ENCODE measurements around the gene RHEBL1. TPM values are rescaled to one million over a fixed set of nuclear protein-coding genes. Genes with fewer than 3 reads are reported as not detected.

The RHEBL1 gene
- total and polyA plus RNA-seq, 2 experiments from 2014 or later, result 0.65 to 0.86 TPM

DNA sequence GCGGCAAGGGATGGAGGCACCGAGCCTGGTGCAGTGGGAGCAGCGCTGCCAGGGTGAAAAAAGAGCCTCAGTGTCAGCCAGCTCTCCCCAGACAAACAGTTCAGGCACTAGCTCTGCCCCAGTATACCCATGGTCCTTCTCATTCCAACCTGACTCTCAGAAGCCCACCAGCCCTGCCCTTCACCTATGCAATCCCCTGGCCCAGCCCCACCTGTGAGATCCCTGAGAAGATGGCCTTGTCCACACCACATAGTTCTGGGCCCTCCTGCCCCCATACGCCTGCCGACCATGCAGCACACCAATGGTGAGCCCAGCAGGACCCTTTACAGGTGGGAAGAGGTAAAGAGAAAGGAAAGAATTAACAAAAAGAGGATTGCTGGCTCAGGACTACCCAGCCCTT, 15.7 kb downstream of the RHEBL1 start:
- Histone ChIP-seq H4K20me1 (ENCODE audit: insufficient read depth) (peaks cover 24% of the 10 kb centered on the region), H2AFZ (no peak overlapping the region), H3F3A (ENCODE audit: insufficient read depth) (peaks cover 20% of the 10 kb centered on the region; the same call in 1 of the 2 replicates), H3K4me3 (no peak overlapping the region), H3K79me2 (ENCODE audit: insufficient read depth) (peaks cover 98% of the 10 kb centered on the region), H3K4me2 (ENCODE audit: unreplicated experiment) (no peak overlapping the region), H3K9me3 (ENCODE audit: low read depth) (no peaks in the 10 kb centered on the region), H3K9me2 (ENCODE audit: insufficient read depth) (no peaks in the 10 kb centered on the region), H3K9ac (no peak overlapping the region), H3K36me3 (ENCODE audit: low read depth) (peaks cover 16% of the 10 kb centered on the region; the same call in 1 of the 2 replicates), H3K4me1 (ENCODE audit: insufficient read depth) (peaks cover 31% of the 10 kb centered on the region), H3K27ac (no peak overlapping the region), H3K27me3 (replicated peaks; ENCODE audit: insufficient read depth) (no peaks in the 10 kb centered on the region)
- WGBS, 2 experiments (ENCODE audit: low coverage in 1 of 2, low lambda C conversion rate in 2 of 2, missing lambda C conversion rate in 2 of 2), result 92 to 94% methylated on average over 5 of the region's 5 CpGs
- in situ Hi-C loops (cut with MboI), result no loop called here
- DNase-seq, result no peak
- TF ChIP-seq EZH2 (IDR thresholded peaks at IDR 0.05; ENCODE audit: insufficient read depth, poor library complexity, severe bottlenecking), result no peak
- no peak for TF ChIP-seq EZH2phosphoT487 (IDR thresholded peaks at IDR 0.05; ENCODE audit: insufficient read depth, low read depth)

DNA sequence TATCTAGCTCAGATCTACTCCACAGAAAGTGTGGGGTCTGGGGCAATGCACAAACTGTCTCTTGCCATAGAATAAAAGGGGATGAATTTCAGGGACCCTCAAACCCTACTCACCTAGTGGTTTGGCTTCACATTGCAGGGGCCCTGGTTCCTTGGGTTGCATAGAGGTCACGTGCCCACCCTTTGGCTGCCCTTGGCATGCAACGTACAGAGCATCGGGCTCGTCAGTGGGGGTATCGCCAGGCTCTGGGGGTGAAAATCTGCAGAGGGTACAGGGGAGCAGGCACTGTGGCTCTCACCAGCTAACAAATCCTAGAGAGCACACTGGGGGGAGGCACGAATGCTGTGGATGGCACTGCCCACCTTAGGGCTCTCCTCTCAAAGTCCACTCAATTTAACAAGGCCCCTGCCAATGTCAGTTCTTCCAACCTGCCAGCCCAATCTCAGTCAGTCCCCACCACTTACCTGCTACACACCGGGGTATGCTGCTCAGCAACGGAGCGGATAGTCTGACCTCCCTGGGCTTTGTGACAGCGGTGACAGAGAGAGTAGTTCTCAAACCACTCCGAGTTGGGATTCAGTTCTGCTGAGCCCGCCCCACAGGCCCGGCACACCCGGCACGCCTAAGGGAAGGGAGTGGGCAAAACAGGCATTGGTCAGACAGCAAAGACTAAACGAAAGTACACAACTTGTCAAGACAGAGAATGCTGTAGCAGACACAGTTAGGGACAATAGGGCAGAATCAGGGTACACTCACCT, 17.1 kb downstream of the RHEBL1 start:
- Histone ChIP-seq H3K79me2 (ENCODE audit: insufficient read depth) (peaks cover 98% of the 10 kb centered on the region), H3K9me2 (ENCODE audit: insufficient read depth) (no peaks in the 10 kb centered on the region), H3K4me3 (no peak overlapping the region), H3K9me3 (ENCODE audit: low read depth) (no peaks in the 10 kb centered on the region), H3K9ac (no peak overlapping the region), H3F3A (ENCODE audit: insufficient read depth) (peaks cover 11% of the 10 kb centered on the region; the same call in 1 of the 2 replicates), H3K4me1 (ENCODE audit: insufficient read depth) (peaks cover 27% of the 10 kb centered on the region), H4K20me1 (ENCODE audit: insufficient read depth) (peaks cover 16% of the 10 kb centered on the region), H3K27ac (no peak overlapping the region), H3K36me3 (ENCODE audit: low read depth) (peaks cover 30% of the 10 kb centered on the region), H3K4me2 (ENCODE audit: unreplicated experiment) (no peak overlapping the region), H2AFZ (no peak overlapping the region), H3K27me3 (replicated peaks; ENCODE audit: insufficient read depth) (no peaks in the 10 kb centered on the region)
- TF ChIP-seq EZH2 (IDR thresholded peaks at IDR 0.05; ENCODE audit: insufficient read depth, poor library complexity, severe bottlenecking), result no peak
- 74 to 76% methylated on average over 16 of the region's 16 CpGs for WGBS, 2 experiments (ENCODE audit: low coverage in 1 of 2, low lambda C conversion rate in 2 of 2, missing lambda C conversion rate in 2 of 2)
- in situ Hi-C loops (cut with MboI), result no loop called here
- no peak for DNase-seq

DNA sequence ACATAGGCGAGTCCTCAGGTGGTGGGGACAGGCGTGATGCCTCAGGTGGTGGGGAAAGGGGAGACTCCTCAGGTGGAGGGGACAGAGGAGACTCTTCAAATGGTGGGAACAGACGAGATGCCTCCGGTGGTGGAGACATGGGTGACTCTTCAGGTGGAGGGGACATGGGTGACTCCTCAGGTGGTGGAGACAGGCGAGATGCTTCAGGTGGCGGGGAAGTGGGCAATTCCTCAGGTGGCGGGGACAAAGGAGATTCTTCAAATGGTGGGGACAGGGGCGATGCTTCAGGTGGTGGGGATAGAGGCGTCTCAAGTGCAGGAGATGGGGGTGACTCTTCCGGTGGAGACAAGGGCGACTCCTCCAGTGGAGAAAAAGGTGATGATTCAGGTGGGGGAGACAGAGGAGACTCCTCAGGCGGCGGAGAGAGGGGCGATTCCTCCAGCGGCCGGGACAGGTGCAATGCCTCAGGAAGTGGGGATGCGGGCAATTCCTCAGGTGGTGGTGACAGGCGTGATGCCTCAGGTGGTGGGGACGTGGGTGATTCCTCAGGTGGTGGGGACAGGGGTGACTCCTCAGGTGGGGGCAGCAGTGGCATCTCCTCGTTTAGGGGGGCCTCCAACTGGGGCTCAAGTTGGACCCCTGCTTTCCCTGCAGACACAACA, 17.9 kb downstream of the RHEBL1 start:
- TF ChIP-seq EZH2phosphoT487 (IDR thresholded peaks at IDR 0.05; ENCODE audit: insufficient read depth, low read depth) (no peak), EZH2 (IDR thresholded peaks at IDR 0.05; ENCODE audit: insufficient read depth, poor library complexity, severe bottlenecking) (no peak)
- Histone ChIP-seq H2AFZ (no peak overlapping the region), H3K27me3 (replicated peaks; ENCODE audit: insufficient read depth) (no peaks in the 10 kb centered on the region), H3K79me2 (ENCODE audit: insufficient read depth) (peaks cover 95% of the 10 kb centered on the region), H3F3A (ENCODE audit: insufficient read depth) (peaks cover 7% of the 10 kb centered on the region; the same call in 1 of the 2 replicates), H3K4me1 (ENCODE audit: insufficient read depth) (peaks cover 20% of the 10 kb centered on the region), H3K27ac (no peak overlapping the region), H3K9ac (no peak overlapping the region), H3K36me3 (ENCODE audit: low read depth) (peaks cover 32% of the 10 kb centered on the region), H3K4me2 (ENCODE audit: unreplicated experiment) (no peak overlapping the region), H3K9me2 (ENCODE audit: insufficient read depth) (no peaks in the 10 kb centered on the region), H3K4me3 (no peak overlapping the region), H4K20me1 (ENCODE audit: insufficient read depth) (peaks cover 16% of the 10 kb centered on the region), H3K9me3 (ENCODE audit: low read depth) (no peaks in the 10 kb centered on the region)
- no peak for DNase-seq
- 90 to 91% methylated on average over 16 to 20 of the region's 20 CpGs for WGBS, 2 experiments (ENCODE audit: low coverage in 1 of 2, low lambda C conversion rate in 2 of 2, missing lambda C conversion rate in 2 of 2)
- in situ Hi-C loops (cut with MboI), result no loop called here

DNA sequence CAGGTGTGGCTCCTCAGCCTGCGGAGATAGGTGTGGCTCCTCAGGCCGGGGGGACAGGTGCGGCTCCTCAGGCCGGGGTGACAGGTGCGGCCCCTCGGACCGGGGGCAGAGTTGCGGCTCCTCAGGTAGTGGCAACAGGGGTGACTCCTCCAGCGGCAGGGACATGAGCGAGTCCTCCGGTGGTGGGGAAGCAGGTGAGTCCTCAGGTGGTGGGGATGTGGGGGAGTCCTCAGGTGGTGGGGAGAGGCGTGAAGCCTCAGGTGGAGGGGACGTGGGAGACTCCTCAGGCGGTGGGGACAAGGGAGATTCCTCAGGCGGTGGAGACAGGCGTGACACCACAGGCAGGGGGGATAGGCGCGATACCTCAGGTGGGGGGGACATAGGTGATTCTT, 18.4 kb downstream of the RHEBL1 start:
- Histone ChIP-seq H2AFZ (no peak overlapping the region), H3K9ac (no peak overlapping the region), H3K4me3 (no peak overlapping the region), H3K9me2 (ENCODE audit: insufficient read depth) (no peaks in the 10 kb centered on the region), H3K27ac (no peak overlapping the region), H3F3A (ENCODE audit: insufficient read depth) (peaks cover 1% of the 10 kb centered on the region; the same call in 1 of the 2 replicates), H3K36me3 (ENCODE audit: low read depth) (peaks cover 32% of the 10 kb centered on the region), H3K79me2 (ENCODE audit: insufficient read depth) (peaks cover 95% of the 10 kb centered on the region), H3K4me2 (ENCODE audit: unreplicated experiment) (no peak overlapping the region), H3K27me3 (replicated peaks; ENCODE audit: insufficient read depth) (no peaks in the 10 kb centered on the region), H4K20me1 (ENCODE audit: insufficient read depth) (peaks cover 16% of the 10 kb centered on the region), H3K4me1 (ENCODE audit: insufficient read depth) (peaks cover 14% of the 10 kb centered on the region), H3K9me3 (ENCODE audit: low read depth) (no peaks in the 10 kb centered on the region)
- in situ Hi-C loops (cut with MboI), result no loop called here
- TF ChIP-seq EZH2phosphoT487 (IDR thresholded peaks at IDR 0.05; ENCODE audit: insufficient read depth, low read depth) (no peak), EZH2 (IDR thresholded peaks at IDR 0.05; ENCODE audit: insufficient read depth, poor library complexity, severe bottlenecking) (no peak)
- 97 to 98% methylated on average over 12 to 18 of the region's 18 CpGs for WGBS, 2 experiments (ENCODE audit: low coverage in 1 of 2, low lambda C conversion rate in 2 of 2, missing lambda C conversion rate in 2 of 2)
- no peak for DNase-seq

Data from GM23248 (cell line).